Type B pancreatic cell (in vitro differentiated cells): ENCODE data around the gene C2orf49. TPM values are rescaled to one million over a fixed set of nuclear protein-coding genes. Genes with fewer than 3 reads are reported as not detected.
A peak's percentile ranks its signal among the peaks of the same experiment; 100 is the strongest.

Source experiments
- DNase-seq: peaks from one replicate; pipeline ENCODE4 v3.0.0; 2021; ENCODE audit warnings: mixed read lengths; ENCODE audit not compliant: unreplicated experiment; ENCODE audit errors: extremely low spot score
- H3K27ac Mint-ChIP-seq: 2 replicates; pipeline ENCODE4 v1.8.0; 2021; ENCODE audit warnings: mild to moderate bottlenecking, mixed read lengths
- H3K27me3 Mint-ChIP-seq: 2 replicates; pipeline ENCODE4 v1.8.0; 2021; ENCODE audit warnings: mixed read lengths
- H3K36me3 Mint-ChIP-seq: 2 replicates; pipeline ENCODE4 v1.8.0; 2021; ENCODE audit warnings: mixed read lengths
- H3K4me1 Mint-ChIP-seq: one replicate; pipeline ENCODE4 v1.8.0; 2021; ENCODE audit warnings: mixed read lengths; ENCODE audit not compliant: unreplicated experiment
- H3K4me3 Mint-ChIP-seq: 2 replicates; pipeline ENCODE4 v1.8.0; 2021; ENCODE audit warnings: mild to moderate bottlenecking, mixed read lengths
- H3K9me3 Mint-ChIP-seq: 2 replicates; pipeline ENCODE4 v1.8.0; 2021; ENCODE audit warnings: mixed read lengths
- total RNA-seq: library from RNA; stranded (reverse); gene quantifications from 2 replicates; pipeline ENCODE4 v1.2.1, GENCODE V29; 2021; ENCODE audit warnings: low replicate concordance
- TF ChIP-seq, protein P1 (sequence below): fragments of 200-600 bp; sonication (generic); conservative IDR thresholded peaks from 2 replicates; pipeline ENCODE4 v1.5.0; 2021; ENCODE audit warnings: antibody characterized with exemption, mild to moderate bottlenecking

C2orf49 gene
- total RNA-seq, 1 donor from 2014 or later, result 25.8 TPM

DNA sequence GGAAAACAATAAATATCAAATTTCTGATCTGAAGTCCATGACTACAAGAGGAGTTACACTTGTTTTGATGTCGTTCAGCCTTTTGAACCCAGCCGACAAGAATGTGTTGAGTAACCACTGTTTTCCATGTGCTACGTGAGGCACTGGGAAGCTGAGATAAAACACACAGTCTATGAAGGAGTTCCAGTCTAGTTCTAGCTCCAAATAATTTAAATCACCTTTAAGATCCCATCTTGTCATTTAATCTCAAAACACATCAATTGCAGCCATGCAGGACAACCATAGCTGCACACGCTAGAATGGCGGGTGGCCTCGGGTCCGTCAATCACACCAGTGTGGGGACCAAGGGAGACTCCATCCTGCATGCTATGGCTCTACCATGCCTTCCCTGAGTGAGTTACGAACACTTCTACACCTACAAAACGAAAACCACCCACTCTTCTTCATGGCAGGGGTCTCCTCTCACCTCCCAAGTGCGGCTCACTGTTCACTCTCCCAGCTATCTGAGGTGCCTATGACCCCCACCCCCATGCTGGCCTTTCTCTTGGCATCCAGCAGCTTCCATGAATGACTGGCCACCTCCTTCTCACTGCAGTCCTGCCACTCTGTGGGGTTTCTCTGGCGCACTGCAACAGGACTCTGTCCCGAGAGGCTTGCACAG lies 57.7 kb downstream of the C2orf49 start:
- Mint-ChIP-seq H3K9me3 (no peaks in the 10 kb centered on the region), H3K27ac (no peak overlapping the region), H3K4me1 (peaks cover 17% of the 10 kb centered on the region), H3K4me3 (no peak overlapping the region), H3K27me3 (peaks cover 3% of the 10 kb centered on the region), H3K36me3 (peaks cover 20% of the 10 kb centered on the region)
- no peak for DNase-seq
- TF ChIP-seq, protein P1, sequence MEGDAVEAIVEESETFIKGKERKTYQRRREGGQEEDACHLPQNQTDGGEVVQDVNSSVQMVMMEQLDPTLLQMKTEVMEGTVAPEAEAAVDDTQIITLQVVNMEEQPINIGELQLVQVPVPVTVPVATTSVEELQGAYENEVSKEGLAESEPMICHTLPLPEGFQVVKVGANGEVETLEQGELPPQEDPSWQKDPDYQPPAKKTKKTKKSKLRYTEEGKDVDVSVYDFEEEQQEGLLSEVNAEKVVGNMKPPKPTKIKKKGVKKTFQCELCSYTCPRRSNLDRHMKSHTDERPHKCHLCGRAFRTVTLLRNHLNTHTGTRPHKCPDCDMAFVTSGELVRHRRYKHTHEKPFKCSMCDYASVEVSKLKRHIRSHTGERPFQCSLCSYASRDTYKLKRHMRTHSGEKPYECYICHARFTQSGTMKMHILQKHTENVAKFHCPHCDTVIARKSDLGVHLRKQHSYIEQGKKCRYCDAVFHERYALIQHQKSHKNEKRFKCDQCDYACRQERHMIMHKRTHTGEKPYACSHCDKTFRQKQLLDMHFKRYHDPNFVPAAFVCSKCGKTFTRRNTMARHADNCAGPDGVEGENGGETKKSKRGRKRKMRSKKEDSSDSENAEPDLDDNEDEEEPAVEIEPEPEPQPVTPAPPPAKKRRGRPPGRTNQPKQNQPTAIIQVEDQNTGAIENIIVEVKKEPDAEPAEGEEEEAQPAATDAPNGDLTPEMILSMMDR, result no peak

DNA sequence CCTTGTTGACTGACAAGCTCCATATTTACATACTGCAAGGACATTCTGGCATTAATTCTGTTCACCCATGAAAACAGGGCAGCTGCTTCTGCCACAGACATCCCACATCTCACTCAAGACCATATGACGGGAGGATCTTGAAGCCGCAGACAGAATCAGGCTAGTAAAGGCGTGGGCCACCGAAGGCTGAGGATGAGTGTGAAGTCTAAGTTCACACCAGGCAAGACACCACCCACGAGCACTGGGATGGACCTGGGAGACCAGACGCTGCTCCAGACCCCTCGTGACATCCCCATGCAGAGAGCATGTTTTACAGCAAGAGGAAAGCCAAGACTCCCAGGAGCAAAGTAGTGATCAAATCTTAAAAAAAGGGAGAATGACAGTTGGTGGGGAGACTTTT lies 58.4 kb downstream of the C2orf49 start:
- H3K4me3 Mint-ChIP-seq, result no peak overlapping the region
- H3K36me3 Mint-ChIP-seq, result peaks cover 20% of the 10 kb centered on the region
- H3K9me3 Mint-ChIP-seq, result no peaks in the 10 kb centered on the region
- no peak for DNase-seq
- TF ChIP-seq, protein P1, result no peak
- H3K27me3 Mint-ChIP-seq, result peaks cover 3% of the 10 kb centered on the region
- no peak overlapping the region for H3K27ac Mint-ChIP-seq
- H3K4me1 Mint-ChIP-seq, result peaks cover 17% of the 10 kb centered on the region

DNA sequence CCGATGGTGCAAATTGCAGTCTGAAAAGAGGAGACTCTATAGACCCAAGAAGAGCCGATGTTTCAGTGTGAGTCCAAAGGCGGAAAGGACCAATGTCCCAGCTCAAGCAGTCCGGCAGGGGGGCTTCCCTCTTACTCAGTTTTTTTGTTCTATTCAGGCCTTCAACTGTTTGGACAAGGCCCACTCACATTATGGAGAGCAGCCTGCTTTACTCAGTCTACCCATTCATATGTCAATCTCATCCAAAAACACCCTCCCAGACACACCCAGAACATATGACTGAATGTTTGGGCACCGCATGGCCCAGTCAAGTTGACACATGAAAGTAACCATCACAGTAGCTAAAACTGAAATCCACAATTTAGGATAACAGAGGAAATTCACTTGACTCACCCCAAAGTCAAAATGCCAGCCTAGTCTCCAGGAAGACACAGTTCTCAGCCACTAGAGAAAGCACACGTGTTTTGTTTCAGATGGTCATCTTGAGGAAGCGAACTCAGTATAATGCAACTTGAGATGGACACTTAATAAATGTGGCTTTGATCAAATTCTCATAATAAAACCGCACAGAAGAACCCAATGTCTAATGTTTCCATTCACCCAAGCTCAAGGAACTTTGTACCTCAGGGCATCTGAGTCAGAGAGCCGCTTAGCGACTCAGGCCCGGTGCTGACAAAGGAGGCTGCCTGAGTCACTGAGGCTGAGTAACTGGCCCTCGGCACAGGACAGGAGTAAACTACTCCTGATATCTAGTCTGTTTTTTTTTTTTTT lies 59.1 kb downstream of the C2orf49 start:
- TF ChIP-seq, protein P1, result no peak
- Mint-ChIP-seq H3K27me3 (peaks cover 3% of the 10 kb centered on the region), H3K4me1 (peaks cover 12% of the 10 kb centered on the region), H3K27ac (peak overlapping the region; percentile 63), H3K9me3 (no peaks in the 10 kb centered on the region), H3K4me3 (peak overlapping the region; percentile 69), H3K36me3 (peaks cover 16% of the 10 kb centered on the region)
- DNase-seq, result no peak

DNA sequence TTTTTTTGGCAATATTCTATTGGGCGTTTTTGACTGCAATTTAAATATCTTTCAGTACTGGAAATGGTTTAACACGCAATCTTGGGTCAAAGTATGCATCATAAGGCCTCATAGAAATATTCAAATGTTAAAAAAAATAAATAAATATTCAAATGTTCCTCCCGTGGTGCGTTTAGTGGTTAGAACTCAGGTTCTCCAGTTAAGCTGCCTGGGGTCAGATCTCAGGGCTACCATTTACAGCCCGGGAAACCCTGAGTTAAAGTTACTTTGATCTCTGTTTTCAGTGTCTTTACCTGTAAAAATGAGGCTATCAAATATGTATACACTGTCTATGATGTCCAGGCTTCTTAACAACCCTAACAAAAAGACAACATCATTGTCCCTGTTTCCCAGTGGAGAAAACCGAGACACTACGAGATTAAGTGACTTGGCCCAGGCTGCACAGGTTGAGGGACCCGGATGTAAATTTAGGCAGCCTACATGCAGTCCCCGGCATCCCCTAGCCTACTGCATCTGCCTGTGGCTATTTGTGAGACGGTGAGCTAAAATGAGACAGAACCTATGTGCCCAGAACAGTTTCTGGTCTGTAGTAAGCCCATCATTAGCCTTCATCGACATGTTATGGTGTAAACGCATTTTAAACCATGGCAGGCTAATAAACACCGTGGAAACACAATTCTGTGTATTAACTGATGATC lies 59.8 kb downstream of the C2orf49 start:
- TF ChIP-seq, protein P1, result no peak
- Mint-ChIP-seq H3K4me1 (peaks cover 12% of the 10 kb centered on the region), H3K9me3 (no peaks in the 10 kb centered on the region), H3K4me3 (peak overlapping the region; percentile 91), H3K27me3 (peaks cover 3% of the 10 kb centered on the region), H3K27ac (peak overlapping the region; percentile 36), H3K36me3 (peaks cover 16% of the 10 kb centered on the region)
- no peak for DNase-seq

DNA sequence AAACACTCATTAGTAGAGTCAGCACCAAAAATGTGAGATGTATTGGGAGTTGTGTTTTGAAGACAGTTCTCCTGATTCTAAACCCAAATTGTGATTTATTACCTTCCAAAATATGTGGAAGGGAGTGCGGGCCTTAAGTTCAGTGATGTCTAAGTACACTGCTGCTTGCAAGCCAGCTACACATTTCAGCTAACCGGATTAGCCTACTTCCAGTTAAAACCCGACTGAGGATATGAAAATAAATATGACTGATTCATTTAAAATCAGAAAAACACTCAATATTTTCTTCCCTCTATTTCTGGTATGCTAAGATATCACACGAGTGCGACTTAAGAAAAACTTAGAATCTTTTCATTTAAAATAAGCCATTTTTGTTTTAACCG lies 60.6 kb downstream of the C2orf49 start:
- Mint-ChIP-seq H3K9me3 (no peaks in the 10 kb centered on the region), H3K27me3 (peaks cover 3% of the 10 kb centered on the region), H3K36me3 (peaks cover 16% of the 10 kb centered on the region), H3K4me3 (peak overlapping the region; percentile 91), H3K27ac (peak overlapping the region; percentile 81), H3K4me1 (peaks cover 13% of the 10 kb centered on the region)
- DNase-seq, result no peak
- TF ChIP-seq, protein P1, result no peak
